Liver (tissue), 9 donors: ENCODE results near the gene TSSC4. TPM values are rescaled to one million over a fixed set of nuclear protein-coding genes. Genes with fewer than 3 reads are reported as not detected.

ENCODE experiments used
- DNase-seq: peaks from one replicate; pipeline ENCODE4 v3.0.0-alpha.2; 2017; ENCODE audit warnings: low spot score
- H3K27ac ChIP-seq, 2 donors: one replicate each; pipeline ENCODE4 v1.7.0; 2013; ENCODE audit warnings: inconsistent platforms in 2 of 2, low read length in 2 of 2, control low read depth in 1 of 2, low read depth in 1 of 2, mild to moderate bottlenecking in 1 of 2
- H3K27me3 ChIP-seq, 4 donors: one replicate each; pipeline versions ENCODE4 v1.6.1 to v1.7.0; 2013; ENCODE audit warnings: low read length in 3 of 4, inconsistent platforms in 1 of 4, mild to moderate bottlenecking in 1 of 4, moderate library complexity in 1 of 4; ENCODE audit not compliant: control insufficient read depth in 4 of 4, insufficient read depth in 4 of 4
- H3K36me3 ChIP-seq, 4 donors: one replicate each; pipeline versions ENCODE4 v1.6.1 to v1.7.0; 2013; ENCODE audit warnings: low read length in 3 of 4, mild to moderate bottlenecking in 3 of 4, low read depth in 1 of 4, moderate library complexity in 1 of 4; ENCODE audit not compliant: control insufficient read depth in 4 of 4, insufficient read depth in 3 of 4
- H3K4me1 ChIP-seq, 4 donors: one replicate each; pipeline versions ENCODE4 v1.6.1 to v1.7.0; 2013; ENCODE audit warnings: low read length in 3 of 4, mild to moderate bottlenecking in 3 of 4, moderate library complexity in 1 of 4; ENCODE audit not compliant: control insufficient read depth in 4 of 4, insufficient read depth in 4 of 4
- H3K4me3 ChIP-seq, 3 donors: one replicate each; pipeline versions ENCODE4 v1.6.1 to v1.7.0; 2013; ENCODE audit warnings: low read length in 3 of 3, control low read depth in 1 of 3, low read depth in 1 of 3, mild to moderate bottlenecking in 1 of 3
- H3K9ac ChIP-seq, 2 donors: one replicate each; pipeline ENCODE4 v1.7.0; 2013; ENCODE audit warnings: low read length in 2 of 2, mild to moderate bottlenecking in 2 of 2, moderate library complexity in 2 of 2, control low read depth in 1 of 2, low read depth in 1 of 2
- H3K9me3 ChIP-seq, 4 donors: one replicate each; pipeline versions ENCODE4 v1.6.1 to v1.7.0; 2013; ENCODE audit warnings: low read length in 3 of 4; ENCODE audit not compliant: control insufficient read depth in 4 of 4
- EGR1 ChIP-seq, 2 donors: IDR thresholded peaks; 2 replicates each; pipeline ENCODE4 v1.6.1; 2016 to 2018; ENCODE audit warnings: antibody characterized with exemption in 2 of 2, low read depth in 2 of 2
- FOXA1 ChIP-seq: IDR thresholded peaks from 2 replicates; pipeline ENCODE4 v1.6.1; 2016; ENCODE audit warnings: antibody characterized with exemption
- GABPA ChIP-seq, 2 donors: IDR thresholded peaks in 1 of 2; conservative IDR thresholded peaks in 1 of 2; 2 replicates each; pipeline ENCODE4 v1.6.1; 2016; ENCODE audit warnings: antibody characterized with exemption in 2 of 2, mild to moderate bottlenecking in 1 of 2, moderate library complexity in 1 of 2
- HNF4G ChIP-seq: IDR thresholded peaks from 2 replicates; pipeline ENCODE4 v1.6.1; 2016; ENCODE audit warnings: antibody characterized with exemption
- JUND ChIP-seq, 2 donors: IDR thresholded peaks; 2 replicates each; pipeline ENCODE4 v1.6.1; 2016; ENCODE audit warnings: antibody characterized with exemption in 2 of 2
- NR2F2 ChIP-seq: IDR thresholded peaks from 2 replicates; pipeline ENCODE4 v1.6.1; 2016; ENCODE audit warnings: antibody characterized with exemption
- RXRA ChIP-seq, 2 donors: IDR thresholded peaks; 2 replicates each; pipeline ENCODE4 v1.6.1; 2017 to 2018; ENCODE audit warnings: antibody characterized with exemption in 2 of 2, mild to moderate bottlenecking in 1 of 2
- SP1 ChIP-seq: IDR thresholded peaks from 2 replicates; pipeline ENCODE4 v1.6.1; 2018; ENCODE audit warnings: antibody characterized with exemption, mild to moderate bottlenecking
- TAF1 ChIP-seq: conservative IDR thresholded peaks from 2 replicates; pipeline ENCODE4 v1.6.1; 2016; ENCODE audit warnings: antibody characterized with exemption, mild to moderate bottlenecking
- YY1 ChIP-seq: IDR thresholded peaks from 2 replicates; pipeline ENCODE4 v1.6.1; 2016; ENCODE audit warnings: antibody characterized with exemption, mild to moderate bottlenecking
- WGBS: extraction: QIAGEN DNeasy Blood & Tissue Kit; methylation state at CpG from one replicate; pipeline ENCODE4 v1.1.7; 2013; 5-methylcytosine and 5-hydroxymethylcytosine counted together
- polyA plus RNA-seq, 2 donors: library from polyadenylated mRNA; stranded (reverse) in 1 of 2; unstranded in 1 of 2; fragments of 200-250 nt in 1 of 2; fragments of >200 nt in 1 of 2; fragmentation: Nextera tagmentation in 1 of 2; extraction: Ambion mirVana in 1 of 2; gene quantifications; one replicate each; pipeline versions ENCODE4 v1.2.1 to v1.2.3, GENCODE V29; 2013 to 2015
- total RNA-seq, 2 donors: library from RNA; depleted of rRNA; stranded (reverse); fragments of >200 nt; gene quantifications; one replicate each; pipeline ENCODE4 v1.2.3, GENCODE V29; 2014
- TF ChIP-seq, protein P1 (sequence below): IDR thresholded peaks from 2 replicates; pipeline ENCODE4 v1.6.1; 2016; ENCODE audit warnings: antibody characterized with exemption
- TF ChIP-seq, protein P2 (sequence below): IDR thresholded peaks from 2 replicates; pipeline ENCODE4 v1.6.1; 2016; ENCODE audit warnings: antibody characterized with exemption, mild to moderate bottlenecking
- TF ChIP-seq, protein P3 (sequence below): IDR thresholded peaks from 2 replicates; pipeline ENCODE4 v1.6.1; 2016; ENCODE audit warnings: antibody characterized with exemption
- TF ChIP-seq, protein P4 (sequence below): fragments of 150-350 bp; IDR thresholded peaks from 2 replicates; pipeline ENCODE4 v1.5.1; 2017; ENCODE audit warnings: improper control_type of control experiment, low read depth, low read length; ENCODE audit not compliant: missing input control
- donor health status: healthy.
- donor health status: healthy.
- donor health status: healthy.
- donor health status: healthy.
- donor health status: healthy.

The TSSC4 gene
- total and polyA plus RNA-seq, 4 donors, result 15.8 to 19.1 (median 17.6) TPM

DNA sequence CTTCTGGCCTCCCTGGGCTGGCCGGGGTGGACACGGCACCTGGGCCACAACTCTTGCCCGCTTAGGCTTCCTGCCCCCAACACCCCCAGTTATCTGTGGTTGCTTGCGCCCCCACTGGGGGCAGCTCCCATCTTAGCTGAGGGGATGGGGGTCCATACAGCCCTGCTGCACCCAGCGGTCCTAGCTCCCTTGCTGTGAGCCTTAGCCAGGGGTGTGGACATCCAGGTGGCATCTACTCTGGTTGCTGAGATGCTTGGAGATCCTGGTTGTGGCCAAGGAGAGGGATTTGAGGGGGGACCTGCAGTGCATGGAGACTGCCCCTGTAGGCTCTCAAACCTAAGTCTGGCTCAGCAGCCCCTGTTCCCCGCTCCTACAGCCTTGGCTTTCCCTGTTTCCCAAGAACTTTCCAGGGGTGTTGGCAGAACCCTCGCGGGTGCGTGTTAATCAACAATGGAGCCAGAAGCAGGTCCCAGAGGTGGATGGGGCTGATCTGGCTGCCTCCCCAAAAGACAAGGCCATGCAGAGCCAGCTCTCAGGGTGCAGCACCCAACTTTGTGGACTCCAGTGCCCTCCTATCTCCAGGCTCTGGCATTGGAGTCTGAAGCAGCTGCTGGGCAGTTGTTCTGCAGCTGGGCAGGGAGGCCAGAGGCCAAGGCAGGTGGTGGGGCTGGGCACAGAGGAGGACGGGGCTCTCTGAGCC, 47.6 kb downstream of the TSSC4 start:
- peaks cover 0 to 3% (median 0%) of the 10 kb centered on the region in 4 donors for H3K27me3 ChIP-seq
- no peak overlapping the region for H3K27ac ChIP-seq
- H3K36me3 ChIP-seq, result no peaks in the 10 kb centered on the region
- no peaks in the 10 kb centered on the region for H3K9me3 ChIP-seq
- H3K9ac ChIP-seq, result no peak overlapping the region
- no peak for DNase-seq
- peaks cover 0 to 13% (median 1%) of the 10 kb centered on the region in 4 donors for H3K4me1 ChIP-seq
- TF ChIP-seq EGR1 (IDR thresholded peaks at IDR 0.05; ENCODE audit: low read depth in 2 of 2), result no peak
- TF ChIP-seq, protein P1, sequence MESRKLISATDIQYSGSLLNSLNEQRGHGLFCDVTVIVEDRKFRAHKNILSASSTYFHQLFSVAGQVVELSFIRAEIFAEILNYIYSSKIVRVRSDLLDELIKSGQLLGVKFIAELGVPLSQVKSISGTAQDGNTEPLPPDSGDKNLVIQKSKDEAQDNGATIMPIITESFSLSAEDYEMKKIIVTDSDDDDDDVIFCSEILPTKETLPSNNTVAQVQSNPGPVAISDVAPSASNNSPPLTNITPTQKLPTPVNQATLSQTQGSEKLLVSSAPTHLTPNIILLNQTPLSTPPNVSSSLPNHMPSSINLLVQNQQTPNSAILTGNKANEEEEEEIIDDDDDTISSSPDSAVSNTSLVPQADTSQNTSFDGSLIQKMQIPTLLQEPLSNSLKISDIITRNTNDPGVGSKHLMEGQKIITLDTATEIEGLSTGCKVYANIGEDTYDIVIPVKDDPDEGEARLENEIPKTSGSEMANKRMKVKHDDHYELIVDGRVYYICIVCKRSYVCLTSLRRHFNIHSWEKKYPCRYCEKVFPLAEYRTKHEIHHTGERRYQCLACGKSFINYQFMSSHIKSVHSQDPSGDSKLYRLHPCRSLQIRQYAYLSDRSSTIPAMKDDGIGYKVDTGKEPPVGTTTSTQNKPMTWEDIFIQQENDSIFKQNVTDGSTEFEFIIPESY, result no peak
- no peak for TF ChIP-seq GABPA (IDR thresholded peaks at IDR 0.05 in 1 of 2, conservative IDR thresholded peaks at IDR 0.05 in 1 of 2)
- no peak for TF ChIP-seq FOXA1
- no peak for TF ChIP-seq YY1
- TF ChIP-seq RXRA (IDR thresholded peaks at IDR 0.05), result no peak
- TF ChIP-seq TAF1, result no peak
- no peak for TF ChIP-seq HNF4G
- no peak overlapping the region for H3K4me3 ChIP-seq
- 80% methylated on average over 10 of the region's 10 CpGs for WGBS

DNA sequence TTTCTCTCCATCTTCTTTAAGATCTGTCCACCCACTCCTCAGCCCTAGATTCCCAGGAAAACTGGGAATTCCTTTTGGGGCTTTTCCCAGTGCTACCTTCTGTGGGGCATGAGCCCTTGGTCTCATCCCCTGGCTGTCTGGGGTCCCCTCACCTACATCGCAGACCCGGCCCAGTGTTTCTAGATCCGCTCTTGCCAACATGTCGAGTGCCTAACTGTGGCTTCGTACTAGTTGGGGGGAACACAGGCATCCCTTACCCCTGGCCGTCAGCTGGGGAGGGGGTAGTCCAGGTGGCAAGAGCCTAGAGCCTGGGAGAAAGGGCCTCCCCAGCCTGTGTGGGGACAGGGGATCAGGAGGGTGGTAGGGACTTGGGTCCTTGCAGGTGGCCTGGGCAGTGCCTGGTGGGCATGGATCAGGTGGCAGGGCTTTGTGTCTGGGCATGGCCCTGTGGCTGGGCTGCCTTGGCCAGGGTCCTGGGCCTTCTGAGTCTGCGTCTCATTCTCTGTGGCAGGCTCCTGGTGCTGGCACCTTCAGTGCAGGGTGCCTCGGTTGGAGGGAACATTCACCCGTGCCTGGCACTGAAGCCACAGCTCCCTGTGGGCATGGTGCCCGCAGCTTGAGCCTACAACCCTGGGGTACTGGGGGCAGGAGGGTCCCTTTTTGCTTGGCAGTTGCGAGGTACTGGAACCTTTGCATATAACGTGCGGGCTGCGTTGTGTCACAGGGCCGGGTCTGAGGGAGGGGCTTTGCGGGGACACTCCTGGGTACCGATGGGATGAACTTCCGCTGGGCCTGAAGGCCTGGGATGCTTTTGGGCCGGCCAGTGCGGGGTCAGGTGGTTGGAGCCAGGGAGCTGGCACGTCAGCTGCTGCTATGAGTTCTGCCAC, 48.4 kb downstream of the TSSC4 start:
- no peaks in the 10 kb centered on the region for H3K9me3 ChIP-seq
- no peak for DNase-seq
- WGBS, result 79% methylated on average over 21 of the region's 21 CpGs

More for the DNA sequence above, 48.4 kb downstream of the TSSC4 start:
- H3K9ac ChIP-seq, result no peak overlapping the region
- TF ChIP-seq, protein P2, sequence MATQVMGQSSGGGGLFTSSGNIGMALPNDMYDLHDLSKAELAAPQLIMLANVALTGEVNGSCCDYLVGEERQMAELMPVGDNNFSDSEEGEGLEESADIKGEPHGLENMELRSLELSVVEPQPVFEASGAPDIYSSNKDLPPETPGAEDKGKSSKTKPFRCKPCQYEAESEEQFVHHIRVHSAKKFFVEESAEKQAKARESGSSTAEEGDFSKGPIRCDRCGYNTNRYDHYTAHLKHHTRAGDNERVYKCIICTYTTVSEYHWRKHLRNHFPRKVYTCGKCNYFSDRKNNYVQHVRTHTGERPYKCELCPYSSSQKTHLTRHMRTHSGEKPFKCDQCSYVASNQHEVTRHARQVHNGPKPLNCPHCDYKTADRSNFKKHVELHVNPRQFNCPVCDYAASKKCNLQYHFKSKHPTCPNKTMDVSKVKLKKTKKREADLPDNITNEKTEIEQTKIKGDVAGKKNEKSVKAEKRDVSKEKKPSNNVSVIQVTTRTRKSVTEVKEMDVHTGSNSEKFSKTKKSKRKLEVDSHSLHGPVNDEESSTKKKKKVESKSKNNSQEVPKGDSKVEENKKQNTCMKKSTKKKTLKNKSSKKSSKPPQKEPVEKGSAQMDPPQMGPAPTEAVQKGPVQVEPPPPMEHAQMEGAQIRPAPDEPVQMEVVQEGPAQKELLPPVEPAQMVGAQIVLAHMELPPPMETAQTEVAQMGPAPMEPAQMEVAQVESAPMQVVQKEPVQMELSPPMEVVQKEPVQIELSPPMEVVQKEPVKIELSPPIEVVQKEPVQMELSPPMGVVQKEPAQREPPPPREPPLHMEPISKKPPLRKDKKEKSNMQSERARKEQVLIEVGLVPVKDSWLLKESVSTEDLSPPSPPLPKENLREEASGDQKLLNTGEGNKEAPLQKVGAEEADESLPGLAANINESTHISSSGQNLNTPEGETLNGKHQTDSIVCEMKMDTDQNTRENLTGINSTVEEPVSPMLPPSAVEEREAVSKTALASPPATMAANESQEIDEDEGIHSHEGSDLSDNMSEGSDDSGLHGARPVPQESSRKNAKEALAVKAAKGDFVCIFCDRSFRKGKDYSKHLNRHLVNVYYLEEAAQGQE, result no peak
- TF ChIP-seq NR2F2 (no peak), FOXA1 (no peak), SP1 (no peak), JUND (IDR thresholded peaks at IDR 0.05) (no peak), TAF1 (no peak)
- TF ChIP-seq, protein P3, sequence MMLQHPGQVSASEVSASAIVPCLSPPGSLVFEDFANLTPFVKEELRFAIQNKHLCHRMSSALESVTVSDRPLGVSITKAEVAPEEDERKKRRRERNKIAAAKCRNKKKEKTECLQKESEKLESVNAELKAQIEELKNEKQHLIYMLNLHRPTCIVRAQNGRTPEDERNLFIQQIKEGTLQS, result no peak
- TF ChIP-seq, protein P4, sequence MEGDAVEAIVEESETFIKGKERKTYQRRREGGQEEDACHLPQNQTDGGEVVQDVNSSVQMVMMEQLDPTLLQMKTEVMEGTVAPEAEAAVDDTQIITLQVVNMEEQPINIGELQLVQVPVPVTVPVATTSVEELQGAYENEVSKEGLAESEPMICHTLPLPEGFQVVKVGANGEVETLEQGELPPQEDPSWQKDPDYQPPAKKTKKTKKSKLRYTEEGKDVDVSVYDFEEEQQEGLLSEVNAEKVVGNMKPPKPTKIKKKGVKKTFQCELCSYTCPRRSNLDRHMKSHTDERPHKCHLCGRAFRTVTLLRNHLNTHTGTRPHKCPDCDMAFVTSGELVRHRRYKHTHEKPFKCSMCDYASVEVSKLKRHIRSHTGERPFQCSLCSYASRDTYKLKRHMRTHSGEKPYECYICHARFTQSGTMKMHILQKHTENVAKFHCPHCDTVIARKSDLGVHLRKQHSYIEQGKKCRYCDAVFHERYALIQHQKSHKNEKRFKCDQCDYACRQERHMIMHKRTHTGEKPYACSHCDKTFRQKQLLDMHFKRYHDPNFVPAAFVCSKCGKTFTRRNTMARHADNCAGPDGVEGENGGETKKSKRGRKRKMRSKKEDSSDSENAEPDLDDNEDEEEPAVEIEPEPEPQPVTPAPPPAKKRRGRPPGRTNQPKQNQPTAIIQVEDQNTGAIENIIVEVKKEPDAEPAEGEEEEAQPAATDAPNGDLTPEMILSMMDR, result no peak
- peaks cover 0 to 13% (median 1%) of the 10 kb centered on the region in 4 donors for H3K4me1 ChIP-seq
- H3K27ac ChIP-seq, result no peak overlapping the region
- no peaks in the 10 kb centered on the region for H3K36me3 ChIP-seq
- H3K27me3 ChIP-seq, result peaks cover 0 to 3% (median 0%) of the 10 kb centered on the region in 4 donors
- no peak overlapping the region for H3K4me3 ChIP-seq
